KMS-11 (cell line): Measurements from ENCODE around the gene MUS81.

Source experiments
- H2AFZ ChIP-seq: fragments of 200-600 bp; sonication (generic); 2 replicates; pipeline ENCODE4 v1.6.1; 2016; ENCODE audit warnings: antibody characterized with exemption, mixed run types, low read depth
- H3K27ac ChIP-seq: fragments of 200-600 bp; sonication (generic); 2 replicates; pipeline ENCODE4 v1.6.1; 2016; ENCODE audit warnings: mild to moderate bottlenecking, mixed run types
- H3K27me3 ChIP-seq: fragments of 200-600 bp; sonication (generic); 2 replicates; pipeline ENCODE4 v1.6.1; 2017; ENCODE audit warnings: mild to moderate bottlenecking, low read depth, mixed run types, moderate library complexity; ENCODE audit not compliant: insufficient read depth
- H3K36me3 ChIP-seq: fragments of 200-600 bp; sonication (generic); 2 replicates; pipeline ENCODE4 v1.6.1; 2017; ENCODE audit warnings: mild to moderate bottlenecking, mixed run types; ENCODE audit not compliant: insufficient read depth
- H3K4me1 ChIP-seq: fragments of 200-600 bp; sonication (generic); 2 replicates; pipeline ENCODE4 v1.6.1; 2016; ENCODE audit warnings: mild to moderate bottlenecking, low read depth, mixed run types; ENCODE audit not compliant: poor library complexity, severe bottlenecking
- H3K4me2 ChIP-seq: fragments of 200-600 bp; sonication (generic); 2 replicates; pipeline ENCODE4 v1.7.0; 2016; ENCODE audit warnings: mild to moderate bottlenecking, mixed run types
- H3K4me3 ChIP-seq: fragments of 200-600 bp; sonication (generic); IDR thresholded peaks from 2 replicates; pipeline ENCODE4 v1.6.1; 2017; ENCODE audit warnings: low read depth, low read length, mixed read lengths; ENCODE audit not compliant: insufficient read depth
- H3K79me2 ChIP-seq: fragments of 200-600 bp; sonication (generic); 2 replicates; pipeline ENCODE4 v1.6.1; 2016; ENCODE audit warnings: low read depth, mixed run types; ENCODE audit not compliant: insufficient read depth
- H3K9ac ChIP-seq: fragments of 200-600 bp; sonication (generic); 2 replicates; pipeline ENCODE4 v1.6.1; 2016; ENCODE audit warnings: mild to moderate bottlenecking, mixed run types
- H4K20me1 ChIP-seq: fragments of 200-600 bp; sonication (generic); 2 replicates; pipeline ENCODE4 v1.6.1; 2016; ENCODE audit warnings: mild to moderate bottlenecking, mixed run types; ENCODE audit not compliant: insufficient read depth
- TF ChIP-seq, protein P1 (sequence below): fragments of 200-600 bp; sonication (generic); conservative IDR thresholded peaks from 2 replicates; pipeline ENCODE4 v1.6.1; 2017; ENCODE audit warnings: low read depth, mild to moderate bottlenecking, antibody characterized with exemption, low read length, moderate library complexity, mixed read lengths

MUS81 gene, protein sequence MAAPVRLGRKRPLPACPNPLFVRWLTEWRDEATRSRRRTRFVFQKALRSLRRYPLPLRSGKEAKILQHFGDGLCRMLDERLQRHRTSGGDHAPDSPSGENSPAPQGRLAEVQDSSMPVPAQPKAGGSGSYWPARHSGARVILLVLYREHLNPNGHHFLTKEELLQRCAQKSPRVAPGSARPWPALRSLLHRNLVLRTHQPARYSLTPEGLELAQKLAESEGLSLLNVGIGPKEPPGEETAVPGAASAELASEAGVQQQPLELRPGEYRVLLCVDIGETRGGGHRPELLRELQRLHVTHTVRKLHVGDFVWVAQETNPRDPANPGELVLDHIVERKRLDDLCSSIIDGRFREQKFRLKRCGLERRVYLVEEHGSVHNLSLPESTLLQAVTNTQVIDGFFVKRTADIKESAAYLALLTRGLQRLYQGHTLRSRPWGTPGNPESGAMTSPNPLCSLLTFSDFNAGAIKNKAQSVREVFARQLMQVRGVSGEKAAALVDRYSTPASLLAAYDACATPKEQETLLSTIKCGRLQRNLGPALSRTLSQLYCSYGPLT

DNA sequence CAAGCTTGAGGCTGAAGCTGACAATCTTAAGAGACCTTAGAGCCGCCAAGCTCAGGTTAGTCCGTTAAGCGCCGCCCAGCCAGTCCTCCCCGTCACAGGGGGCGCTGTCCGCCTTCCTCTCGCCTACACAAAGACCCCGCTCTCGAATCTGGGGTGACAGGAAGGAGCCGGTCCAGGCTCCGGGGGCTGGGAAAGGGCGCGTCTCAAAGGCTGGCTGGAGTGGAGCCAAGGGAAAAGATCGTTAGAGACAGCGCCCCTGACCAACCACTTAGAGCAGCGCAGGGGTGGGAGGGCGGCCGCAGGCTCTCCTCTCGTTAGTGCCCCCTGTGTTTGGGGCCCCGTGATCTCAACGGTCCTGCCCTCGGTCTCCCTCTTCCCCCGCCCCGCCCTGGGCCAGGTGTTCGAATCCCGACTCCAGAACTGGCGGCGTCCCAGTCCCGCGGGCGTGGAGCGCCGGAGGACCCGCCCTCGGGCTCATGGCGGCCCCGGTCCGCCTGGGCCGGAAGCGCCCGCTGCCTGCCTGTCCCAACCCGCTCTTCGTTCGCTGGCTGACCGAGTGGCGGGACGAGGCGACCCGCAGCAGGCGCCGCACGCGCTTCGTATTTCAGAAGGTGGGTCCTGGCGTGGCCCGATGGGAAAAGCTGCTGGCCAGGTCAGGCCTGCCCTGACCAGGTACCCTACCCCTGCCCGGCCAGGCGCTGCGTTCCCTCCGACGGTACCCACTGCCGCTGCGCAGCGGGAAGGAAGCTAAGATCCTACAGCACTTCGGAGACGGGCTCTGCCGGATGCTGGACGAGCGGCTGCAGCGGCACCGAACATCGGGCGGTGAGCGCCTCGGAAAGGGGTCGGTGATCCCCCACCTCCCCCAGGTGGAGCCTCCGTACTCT is at the start of gene MUS81:
Gene MUS81, plus strand, starts transcription at position 156 of the 887 bp plus-strand sequence. Its CDS starts 321 bp downstream, at position 477.
- Histone ChIP-seq H3K4me2 (peak within 1 kb of the TSS; percentile 87), H3K4me3 (no peak within 1 kb of the TSS), H3K9ac (peak within 1 kb of the TSS; percentile 81), H4K20me1 (peaks cover 10% of the 10 kb centered on the region), H3K4me1 (peaks cover 32% of the 10 kb centered on the region), H3K36me3 (peaks cover 4% of the 10 kb centered on the region; the same call in 1 of the 2 replicates), H2AFZ (peak within 1 kb of the TSS; percentile 55), H3K27ac (peak within 1 kb of the TSS; percentile 82), H3K27me3 (no peaks in the 10 kb centered on the region), H3K79me2 (peaks cover 45% of the 10 kb centered on the region)
- TF ChIP-seq, protein P1, sequence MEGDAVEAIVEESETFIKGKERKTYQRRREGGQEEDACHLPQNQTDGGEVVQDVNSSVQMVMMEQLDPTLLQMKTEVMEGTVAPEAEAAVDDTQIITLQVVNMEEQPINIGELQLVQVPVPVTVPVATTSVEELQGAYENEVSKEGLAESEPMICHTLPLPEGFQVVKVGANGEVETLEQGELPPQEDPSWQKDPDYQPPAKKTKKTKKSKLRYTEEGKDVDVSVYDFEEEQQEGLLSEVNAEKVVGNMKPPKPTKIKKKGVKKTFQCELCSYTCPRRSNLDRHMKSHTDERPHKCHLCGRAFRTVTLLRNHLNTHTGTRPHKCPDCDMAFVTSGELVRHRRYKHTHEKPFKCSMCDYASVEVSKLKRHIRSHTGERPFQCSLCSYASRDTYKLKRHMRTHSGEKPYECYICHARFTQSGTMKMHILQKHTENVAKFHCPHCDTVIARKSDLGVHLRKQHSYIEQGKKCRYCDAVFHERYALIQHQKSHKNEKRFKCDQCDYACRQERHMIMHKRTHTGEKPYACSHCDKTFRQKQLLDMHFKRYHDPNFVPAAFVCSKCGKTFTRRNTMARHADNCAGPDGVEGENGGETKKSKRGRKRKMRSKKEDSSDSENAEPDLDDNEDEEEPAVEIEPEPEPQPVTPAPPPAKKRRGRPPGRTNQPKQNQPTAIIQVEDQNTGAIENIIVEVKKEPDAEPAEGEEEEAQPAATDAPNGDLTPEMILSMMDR, result peak; percentile 88

DNA sequence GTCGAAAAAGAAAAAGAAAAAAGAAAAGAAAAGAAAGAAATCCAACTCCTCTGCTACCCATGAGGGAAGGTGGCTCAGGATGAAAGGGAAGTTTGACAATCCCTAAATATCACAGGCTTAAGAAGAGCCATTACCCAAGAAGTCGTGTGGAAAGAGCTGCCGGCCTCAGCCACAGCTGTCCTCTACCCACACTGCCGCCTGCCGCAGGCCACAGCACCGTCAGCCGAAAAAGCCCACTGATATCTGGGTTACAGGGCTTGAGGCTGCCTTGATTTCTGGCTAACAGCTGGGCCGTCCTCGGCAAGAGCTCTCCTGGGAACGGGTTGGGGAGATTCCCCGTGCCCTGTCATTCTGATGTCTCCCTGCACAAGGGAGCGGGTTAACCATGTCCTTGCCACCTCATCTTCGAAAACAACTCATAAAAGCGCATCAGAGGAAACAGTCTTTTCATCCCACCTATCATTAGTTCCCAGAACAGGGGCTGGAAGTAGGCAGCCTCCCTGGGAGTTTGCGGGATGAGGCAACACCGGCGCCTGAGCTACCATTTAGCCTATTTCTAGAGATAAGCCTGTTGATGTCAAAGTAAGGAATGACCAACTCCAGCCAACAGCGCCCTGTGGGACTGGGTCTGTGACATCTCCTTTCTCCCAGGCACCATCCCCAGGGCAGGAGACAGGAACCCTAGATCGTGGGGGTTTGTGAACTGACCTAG is 48.3 kb upstream of the MUS81 start:
- Histone ChIP-seq H3K4me2 (no peak overlapping the region), H3K9ac (no peak overlapping the region), H3K27ac (no peak overlapping the region), H2AFZ (no peak overlapping the region), H3K36me3 (no peaks in the 10 kb centered on the region), H3K27me3 (peaks cover 5% of the 10 kb centered on the region; the same call in 1 of the 2 replicates), H4K20me1 (no peaks in the 10 kb centered on the region), H3K79me2 (no peaks in the 10 kb centered on the region), H3K4me1 (peaks cover 3% of the 10 kb centered on the region), H3K4me3 (no peak overlapping the region)
- TF ChIP-seq, protein P1, result no peak

DNA sequence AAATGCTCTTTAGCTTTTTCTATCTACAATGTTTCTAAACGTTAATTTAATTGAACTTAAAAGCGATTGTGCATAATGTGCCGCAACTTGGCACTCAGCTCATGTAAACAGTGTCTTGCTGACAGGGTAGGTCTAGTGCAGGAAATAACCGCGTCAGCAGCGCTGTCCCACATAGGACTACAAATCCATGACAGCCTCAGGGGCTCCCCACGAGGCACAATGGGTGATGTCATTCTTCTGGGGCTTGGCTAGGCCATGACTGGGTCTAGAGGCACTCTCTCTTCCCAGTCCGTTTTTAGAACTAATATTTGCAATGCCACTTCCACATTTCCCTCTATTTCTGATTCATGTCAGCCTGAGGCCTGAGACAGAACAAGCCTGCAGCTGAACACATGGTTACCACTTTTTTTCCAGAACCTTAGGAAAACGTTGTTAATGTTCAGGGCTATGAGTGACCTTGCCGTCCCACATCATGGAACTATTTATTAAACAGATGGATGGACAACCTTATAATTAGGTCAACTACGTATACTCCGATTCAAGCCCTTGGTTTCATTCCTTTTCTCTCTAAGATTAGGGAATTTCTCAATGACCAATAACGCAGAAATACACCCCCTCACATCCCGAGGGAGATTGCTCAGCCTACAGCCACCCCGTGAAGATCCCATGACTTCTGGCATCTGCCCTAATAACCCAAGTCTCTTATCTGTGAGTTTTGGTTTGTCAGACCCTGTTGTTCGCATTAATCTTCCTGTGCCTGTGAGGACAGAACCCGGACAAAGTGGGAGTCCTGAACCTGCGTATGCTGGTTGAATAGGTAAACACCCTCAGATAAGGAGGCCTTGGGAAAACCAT is 45.9 kb upstream of the MUS81 start:
- H3K4me2 ChIP-seq, result no peak overlapping the region
- H4K20me1 ChIP-seq, result no peaks in the 10 kb centered on the region
- H3K27me3 ChIP-seq, result no peaks in the 10 kb centered on the region
- H3K36me3 ChIP-seq, result no peaks in the 10 kb centered on the region
- no peak overlapping the region for H3K27ac ChIP-seq
- no peak overlapping the region for H3K4me3 ChIP-seq
- peaks cover 17% of the 10 kb centered on the region for H3K4me1 ChIP-seq
- H2AFZ ChIP-seq, result no peak overlapping the region
- TF ChIP-seq, protein P1, result no peak
- no peak overlapping the region for H3K9ac ChIP-seq
- no peaks in the 10 kb centered on the region for H3K79me2 ChIP-seq
